Mucosa of descending colon (tissue), 3 donors: ENCODE results near the gene HNRNPA0. TPM values are rescaled to one million over a fixed set of nuclear protein-coding genes. Genes with fewer than 3 reads are reported as not detected.

Experiments
- ATAC-seq: fragments of 200-7000 bp; cut with Tn5 transposase; one replicate; pipeline ENCODE4 v1.9.1; 2020; ENCODE audit warnings: mild to moderate bottlenecking, moderate library complexity
- DNase-seq, 3 donors: peaks; one replicate each; pipeline ENCODE4 v3.0.0-alpha.2; 2020
- H3K36me3 ChIP-seq: fragments of 200-600 bp; one replicate; pipeline ENCODE4 v1.8.0; 2021; ENCODE audit warnings: low read depth, mild to moderate bottlenecking
- H3K4me1 ChIP-seq: fragments of 200-600 bp; one replicate; pipeline ENCODE4 v1.8.0; 2021; ENCODE audit warnings: low read depth, mild to moderate bottlenecking
- H3K4me3 ChIP-seq: fragments of 200-600 bp; one replicate; pipeline ENCODE4 v1.8.0; 2021; ENCODE audit warnings: mild to moderate bottlenecking
- H3K9me3 ChIP-seq: fragments of 200-600 bp; one replicate; pipeline ENCODE4 v1.8.0; 2021; ENCODE audit warnings: mild to moderate bottlenecking
- intact Hi-C, 2 donors: fragments of 100-400 bp; cut with DNase I in 1 of 2; cut with micrococcal nuclease in 1 of 2; formaldehyde crosslinking; loops; one replicate each; pipeline versions ENCODE4 v1.11.0 to v1.11.1; 2022; cut with DNase I, micrococcal nuclease
- long read RNA-seq, 2 donors: library from polyadenylated mRNA; unstranded; transcript quantifications; one replicate each; pipeline ENCODE4 v2.0.0, GENCODE V29; 2019 to 2021
- total RNA-seq, 3 donors: library from RNA; stranded (reverse); fragmentation: NEBNext Ultra II Directional in 2 of 3; extraction: Animal tissue kit (Norgen Biotek cat#: 25700) in 2 of 3; gene quantifications; one replicate each; pipeline versions ENCODE4 v1.2.1 to v1.2.4, GENCODE V29; 2021 to 2023
- TF ChIP-seq, protein P1 (sequence below): fragments of 200-600 bp; IDR thresholded peaks from one replicate; pipeline ENCODE4 v1.8.0; 2022; ENCODE audit warnings: antibody characterized with exemption, mild to moderate bottlenecking
- donor health status: DM: no; HTN: no; CAD: no; lungs with moderate emphysema.
- donor health status: DM: no; HTN: no; CAD: no.
- donor health status: DM: no; HTN: yes; CAD: no.

Gene HNRNPA0
- 10 to 100 TPM; 16.9 to 27.9 (median 24.2) TPM for total RNA-seq
- long read RNA-seq, donor 1, full-length matches to known transcripts, result 23 of 23 reads
- long read RNA-seq, donor 1, partial matches to known transcripts, result 0 of 23 reads
- long read RNA-seq, donor 1, other reads (novel, unspliced or antisense), result 0 of 23 reads
- long read RNA-seq, donor 2, full-length matches to known transcripts, result 10 of 10 reads
- long read RNA-seq, donor 2, partial matches to known transcripts, result 0 of 10 reads
- long read RNA-seq, donor 2, other reads (novel, unspliced or antisense), result 0 of 10 reads

DNA sequence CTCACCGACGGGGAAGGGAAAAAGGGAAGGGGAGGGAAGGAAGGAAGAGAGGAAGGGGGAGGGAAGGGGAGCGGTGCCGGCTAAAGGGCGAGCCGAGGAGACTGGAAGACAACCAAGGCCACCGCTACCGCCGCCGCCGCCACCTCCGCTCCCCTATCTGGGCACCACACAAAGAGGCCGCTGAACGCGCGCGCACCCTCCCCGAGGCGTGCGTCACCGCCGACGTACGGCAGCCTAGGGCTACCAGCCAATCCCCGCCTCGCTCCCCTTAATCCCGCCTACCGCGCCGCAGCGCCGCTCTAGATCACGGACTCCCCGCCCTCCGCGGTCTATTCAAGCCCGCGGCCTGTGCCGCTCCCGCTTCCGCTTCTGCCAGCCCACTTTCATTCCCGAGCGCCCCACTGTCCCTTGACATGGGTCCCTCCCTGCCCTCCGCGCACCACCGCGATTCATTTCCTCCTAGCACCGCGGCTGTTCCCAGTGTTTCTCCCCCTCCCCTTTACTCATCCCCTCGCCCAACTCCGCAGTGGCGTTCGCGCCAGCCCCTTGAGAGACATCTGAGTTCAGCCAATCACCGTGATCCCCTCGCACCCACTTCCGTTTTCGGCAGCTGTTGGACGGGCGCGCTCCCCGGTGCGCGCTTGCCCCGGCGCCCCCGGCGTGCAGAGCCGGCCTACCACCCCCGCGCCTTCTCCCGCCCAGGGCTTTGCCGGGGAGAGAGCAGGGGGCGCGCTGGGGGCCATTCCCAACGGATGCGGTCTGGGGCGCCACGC, at the start of gene HNRNPA0:
Gene HNRNPA0 (minus strand): TSS at position 176 of the 773 bp plus-strand sequence. CDS start 297 bp downstream, outside the sequence.
- H3K36me3 ChIP-seq, result no peaks in the 10 kb centered on the region
- no peaks in the 10 kb centered on the region for H3K9me3 ChIP-seq
- H3K4me1 ChIP-seq, result peaks cover 19% of the 10 kb centered on the region
- TF ChIP-seq, protein P1, sequence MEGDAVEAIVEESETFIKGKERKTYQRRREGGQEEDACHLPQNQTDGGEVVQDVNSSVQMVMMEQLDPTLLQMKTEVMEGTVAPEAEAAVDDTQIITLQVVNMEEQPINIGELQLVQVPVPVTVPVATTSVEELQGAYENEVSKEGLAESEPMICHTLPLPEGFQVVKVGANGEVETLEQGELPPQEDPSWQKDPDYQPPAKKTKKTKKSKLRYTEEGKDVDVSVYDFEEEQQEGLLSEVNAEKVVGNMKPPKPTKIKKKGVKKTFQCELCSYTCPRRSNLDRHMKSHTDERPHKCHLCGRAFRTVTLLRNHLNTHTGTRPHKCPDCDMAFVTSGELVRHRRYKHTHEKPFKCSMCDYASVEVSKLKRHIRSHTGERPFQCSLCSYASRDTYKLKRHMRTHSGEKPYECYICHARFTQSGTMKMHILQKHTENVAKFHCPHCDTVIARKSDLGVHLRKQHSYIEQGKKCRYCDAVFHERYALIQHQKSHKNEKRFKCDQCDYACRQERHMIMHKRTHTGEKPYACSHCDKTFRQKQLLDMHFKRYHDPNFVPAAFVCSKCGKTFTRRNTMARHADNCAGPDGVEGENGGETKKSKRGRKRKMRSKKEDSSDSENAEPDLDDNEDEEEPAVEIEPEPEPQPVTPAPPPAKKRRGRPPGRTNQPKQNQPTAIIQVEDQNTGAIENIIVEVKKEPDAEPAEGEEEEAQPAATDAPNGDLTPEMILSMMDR, result no peak
- peak; percentile 97 to 98 (median 98) for DNase-seq
- intact Hi-C loops, result no loop called here
- H3K4me3 ChIP-seq, result peak within 1 kb of the TSS; percentile 62
- peak; percentile 93 for ATAC-seq

DNA sequence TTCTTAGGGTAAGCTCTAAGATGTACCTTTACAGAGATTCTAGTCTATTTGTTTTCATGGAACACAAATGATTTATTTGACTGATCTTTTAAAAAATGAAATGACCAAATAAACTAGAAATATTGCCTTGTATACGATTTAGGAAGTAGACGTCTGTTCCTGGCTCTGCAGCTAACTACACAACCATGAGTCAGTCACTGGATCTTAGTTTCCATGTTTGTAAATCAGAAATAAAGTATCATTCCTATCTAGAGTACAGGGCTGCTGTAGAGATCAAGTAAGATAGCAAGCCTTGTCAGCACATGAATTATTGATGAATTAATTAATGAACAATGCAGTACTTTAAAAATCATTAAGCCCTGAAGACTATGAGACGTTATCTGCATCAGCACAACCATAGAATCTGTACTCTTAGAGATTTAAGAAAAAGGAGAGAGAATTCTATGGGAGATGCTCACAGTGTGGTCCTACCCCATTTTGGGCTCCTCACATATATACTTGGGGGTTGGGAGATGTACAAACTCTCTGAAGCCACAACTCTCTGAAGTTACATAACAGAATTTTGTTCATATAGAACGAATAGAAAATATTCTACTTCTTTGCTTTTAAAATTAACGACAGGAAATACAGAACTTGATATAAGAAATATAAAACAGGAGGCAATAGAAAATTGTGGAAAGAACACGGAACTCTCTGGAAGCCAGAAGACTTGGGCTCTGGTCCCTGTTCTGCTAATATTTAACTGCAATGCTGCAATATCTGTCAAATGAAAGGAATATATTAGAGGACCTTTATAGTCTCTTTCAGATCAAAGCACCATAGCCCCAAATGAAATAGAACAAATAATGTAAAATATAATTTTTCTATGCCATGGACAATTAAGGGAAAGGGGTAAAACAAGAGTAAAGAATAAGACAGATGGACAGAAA, 48.4 kb upstream of the HNRNPA0 start:
- Histone ChIP-seq H3K4me3 (no peak overlapping the region), H3K4me1 (no peaks in the 10 kb centered on the region), H3K36me3 (no peaks in the 10 kb centered on the region), H3K9me3 (no peaks in the 10 kb centered on the region)
- TF ChIP-seq, protein P1, result no peak
- DNase-seq (no peak), ATAC-seq (peak; percentile 70)
- intact Hi-C loops, result no loop called here

DNA sequence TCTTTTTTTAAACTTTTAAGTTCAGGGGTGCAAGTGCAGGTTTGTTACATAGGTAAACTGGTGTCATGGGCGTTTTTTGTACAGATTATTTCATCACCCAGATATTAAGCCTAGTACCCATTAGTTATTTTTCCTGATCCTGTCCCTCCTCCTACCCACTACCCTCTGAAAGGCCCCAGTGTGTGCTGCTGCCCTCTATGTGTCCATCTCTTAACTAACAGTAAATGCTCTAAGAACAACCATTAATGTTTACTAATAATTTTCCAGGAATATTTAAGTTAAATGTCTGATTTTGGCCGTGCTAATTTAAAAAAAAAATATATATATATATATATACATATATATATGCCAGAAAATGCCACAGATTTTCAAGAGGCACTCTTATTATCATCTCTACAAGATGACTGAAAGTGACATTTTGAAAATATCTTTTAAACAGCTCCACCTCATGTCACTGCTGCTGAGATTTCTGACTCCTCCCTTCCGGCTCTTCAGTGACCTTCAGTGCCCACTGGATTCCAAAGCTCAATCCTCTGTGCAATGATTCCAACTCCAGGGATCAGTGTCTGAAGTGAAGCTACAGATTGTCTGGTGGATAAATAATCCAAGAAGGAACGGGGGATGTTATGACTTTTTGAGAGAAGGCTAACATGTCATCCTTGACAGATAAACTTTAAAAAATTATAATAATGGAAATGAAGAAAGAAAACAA, 46.7 kb upstream of the HNRNPA0 start:
- Histone ChIP-seq H3K36me3 (no peaks in the 10 kb centered on the region), H3K9me3 (no peaks in the 10 kb centered on the region), H3K4me1 (no peaks in the 10 kb centered on the region), H3K4me3 (no peak overlapping the region)
- DNase-seq, result peak in 1 of 3 donors; percentile 44
- peak; percentile 82 for ATAC-seq
- intact Hi-C loops, result no loop called here
- TF ChIP-seq, protein P1, result no peak

DNA sequence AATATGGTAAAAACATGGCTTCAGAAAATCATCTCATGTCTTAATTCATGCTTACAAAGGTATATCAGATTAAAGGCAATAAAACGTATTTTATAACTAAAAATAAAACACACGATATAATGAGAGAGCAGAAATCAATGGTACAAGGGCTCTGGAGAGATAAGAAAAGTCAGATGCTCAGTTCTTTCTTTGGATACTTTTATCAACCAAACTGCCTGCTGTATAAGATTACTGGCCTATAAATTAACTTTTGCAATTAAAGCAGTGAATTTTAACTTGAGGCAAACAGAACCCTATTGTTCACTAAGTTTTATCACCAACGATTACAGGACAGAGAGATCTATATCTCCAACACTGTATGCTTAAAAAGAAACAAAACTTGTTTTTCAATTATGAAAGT, 42.1 kb upstream of the HNRNPA0 start:
- H3K36me3 ChIP-seq, result no peaks in the 10 kb centered on the region
- no peaks in the 10 kb centered on the region for H3K9me3 ChIP-seq
- intact Hi-C loops, result no loop called here
- DNase-seq (no peak), ATAC-seq (peak; percentile 76)
- TF ChIP-seq, protein P1, result no peak
- H3K4me1 ChIP-seq, result no peaks in the 10 kb centered on the region
- H3K4me3 ChIP-seq, result no peak overlapping the region

DNA sequence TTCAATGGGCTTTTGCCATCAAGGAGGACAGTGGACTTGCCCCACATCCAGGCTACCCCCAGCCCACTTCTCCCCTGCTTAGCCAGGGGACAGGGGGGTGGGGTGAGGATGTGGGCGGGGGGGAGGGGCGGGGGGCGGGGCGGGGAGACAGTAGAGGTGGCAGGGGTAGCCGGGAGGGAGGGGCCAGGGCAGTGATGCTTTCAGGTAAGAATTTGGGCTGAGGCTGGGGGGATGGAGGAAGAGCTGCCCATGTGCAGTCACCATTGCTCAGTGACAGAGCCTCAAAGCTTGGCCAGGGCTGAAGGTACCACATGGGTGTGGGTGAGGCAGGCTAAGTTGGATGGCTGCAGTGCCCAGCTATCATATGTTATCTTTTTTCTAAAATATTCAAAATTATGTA, 40.7 kb upstream of the HNRNPA0 start:
- TF ChIP-seq, protein P1, result no peak
- no peaks in the 10 kb centered on the region for H3K36me3 ChIP-seq
- DNase-seq (no peak), ATAC-seq (no peak)
- no peak overlapping the region for H3K4me3 ChIP-seq
- no peaks in the 10 kb centered on the region for H3K9me3 ChIP-seq
- intact Hi-C loops, result no loop called here
- no peaks in the 10 kb centered on the region for H3K4me1 ChIP-seq
